K562 (cell line): Measurements from ENCODE around the gene FILIP1.

Experiments
- FOXA3 ChIP-seq, 2 experiments: fragments of 450-650 bp in 1 of 2; sonication (generic) in 1 of 2; formaldehyde crosslinking; IDR thresholded peaks in 1 of 2; conservative IDR thresholded peaks in 1 of 2; 2 replicates each; pipeline versions ENCODE4 v1.4.0 to v1.8.0; 2020 to 2022; ENCODE audit warnings: mild to moderate bottlenecking in 2 of 2, missing genetic modification reagents in 1 of 2
- POLR2AphosphoS5 ChIP-seq: IDR thresholded peaks from 2 replicates; pipeline ENCODE4 v1.6.1; 2011; ENCODE audit warnings: mild to moderate bottlenecking, low read depth, low read length, moderate library complexity; ENCODE audit not compliant: control insufficient read depth, insufficient read depth
- RFX7 ChIP-seq: fragments of 250-450 bp; sonication (Bioruptor Pico); IDR thresholded peaks from 2 replicates; pipeline ENCODE4 v1.5.1; 2021; ENCODE audit warnings: mild to moderate bottlenecking
- SAP30 ChIP-seq: fragments of 200-600 bp; sonication (generic); IDR thresholded peaks from 2 replicates; pipeline ENCODE4 v1.6.1; 2012; ENCODE audit warnings: borderline replicate concordance, low read depth, mild to moderate bottlenecking, moderate library complexity, low read length, control low read depth, inconsistent platforms; ENCODE audit not compliant: insufficient read depth, poor library complexity, severe bottlenecking
- SNIP1 ChIP-seq: fragments of 450-650 bp; IDR thresholded peaks from 2 replicates; pipeline ENCODE4 v1.7.1; 2017; ENCODE audit warnings: low read depth, mild to moderate bottlenecking
- SPI1 ChIP-seq: IDR thresholded peaks from 2 replicates; pipeline ENCODE4 v1.6.1; 2011; ENCODE audit warnings: low read depth, low read length, control low read depth, borderline replicate concordance
- SRSF7 ChIP-seq: fragments of 200-400 bp; formaldehyde crosslinking; optimal IDR thresholded peaks from 2 replicates; pipeline ENCODE3; 2017; ENCODE audit warnings: mild to moderate bottlenecking, low read depth, low read length
- ZBTB1 ChIP-seq: sonication (generic); formaldehyde crosslinking; IDR thresholded peaks from 2 replicates; pipeline ENCODE4 v1.8.1; 2023; ENCODE audit warnings: missing genetic modification reagents, low read depth, mild to moderate bottlenecking, borderline replicate concordance
- ZFP36 ChIP-seq: fragments of 150-350 bp; IDR thresholded peaks from 2 replicates; pipeline ENCODE4 v1.6.1; 2018; ENCODE audit warnings: low read length, low read depth; ENCODE audit not compliant: partially characterized antibody
- TF ChIP-seq, protein P1 (sequence below), 3 experiments: IDR thresholded peaks in 2 of 3; conservative IDR thresholded peaks in 1 of 3; 2 replicates each; pipeline ENCODE4 v1.5.1; 2011 to 2012; ENCODE audit warnings: low read length in 3 of 3, mild to moderate bottlenecking in 3 of 3, control low read depth in 2 of 3, improper control_type of control experiment in 1 of 3, inconsistent platforms in 1 of 3, low read depth in 1 of 3, mixed read lengths in 1 of 3, moderate library complexity in 1 of 3; ENCODE audit not compliant: insufficient read depth in 2 of 3
- TF ChIP-seq, protein P2 (sequence below), 2 experiments: fragments of 450-650 bp in 1 of 2; sonication (generic) in 1 of 2; formaldehyde crosslinking in 1 of 2; IDR thresholded peaks in 1 of 2; conservative IDR thresholded peaks in 1 of 2; 2 replicates each; pipeline versions ENCODE4 v1.6.1 to v1.8.1; 2016 to 2023; ENCODE audit warnings: mild to moderate bottlenecking in 2 of 2, moderate library complexity in 2 of 2, inconsistent platforms in 1 of 2, missing genetic modification reagents in 1 of 2

DNA sequence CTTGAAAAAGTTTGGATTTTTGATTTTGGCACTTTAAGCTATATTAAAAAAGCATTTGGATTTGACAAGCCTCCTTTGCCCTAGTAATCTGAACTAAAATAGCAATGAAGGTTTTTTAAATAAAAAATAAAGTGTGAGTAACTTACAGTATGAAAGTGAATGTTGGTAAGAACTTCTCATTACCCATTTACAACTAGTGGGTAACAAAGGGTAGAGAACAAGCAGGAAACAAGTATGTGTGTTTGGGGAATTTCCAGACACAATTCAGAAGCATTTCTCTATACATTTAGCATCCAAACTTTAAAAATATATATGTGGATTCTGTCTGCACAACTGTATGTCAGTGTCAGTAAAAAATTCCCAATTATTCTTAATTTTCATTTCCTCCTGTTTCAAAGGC lies 211.9 kb downstream of the FILIP1 start:
- TF ChIP-seq FOXA3 (CRISPR knock-in tag; conservative IDR thresholded peaks at IDR 0.05 in 1 of 2, IDR thresholded peaks at IDR 0.05 in 1 of 2) (no peak), ZBTB1 (no peak), ZFP36 (no peak), POLR2AphosphoS5 (no peak), SPI1 (no peak), SAP30 (no peak), SNIP1 (no peak), SRSF7 (no peak), RFX7 (CRISPR knock-in tag) (no peak)
- TF ChIP-seq, protein P1, sequence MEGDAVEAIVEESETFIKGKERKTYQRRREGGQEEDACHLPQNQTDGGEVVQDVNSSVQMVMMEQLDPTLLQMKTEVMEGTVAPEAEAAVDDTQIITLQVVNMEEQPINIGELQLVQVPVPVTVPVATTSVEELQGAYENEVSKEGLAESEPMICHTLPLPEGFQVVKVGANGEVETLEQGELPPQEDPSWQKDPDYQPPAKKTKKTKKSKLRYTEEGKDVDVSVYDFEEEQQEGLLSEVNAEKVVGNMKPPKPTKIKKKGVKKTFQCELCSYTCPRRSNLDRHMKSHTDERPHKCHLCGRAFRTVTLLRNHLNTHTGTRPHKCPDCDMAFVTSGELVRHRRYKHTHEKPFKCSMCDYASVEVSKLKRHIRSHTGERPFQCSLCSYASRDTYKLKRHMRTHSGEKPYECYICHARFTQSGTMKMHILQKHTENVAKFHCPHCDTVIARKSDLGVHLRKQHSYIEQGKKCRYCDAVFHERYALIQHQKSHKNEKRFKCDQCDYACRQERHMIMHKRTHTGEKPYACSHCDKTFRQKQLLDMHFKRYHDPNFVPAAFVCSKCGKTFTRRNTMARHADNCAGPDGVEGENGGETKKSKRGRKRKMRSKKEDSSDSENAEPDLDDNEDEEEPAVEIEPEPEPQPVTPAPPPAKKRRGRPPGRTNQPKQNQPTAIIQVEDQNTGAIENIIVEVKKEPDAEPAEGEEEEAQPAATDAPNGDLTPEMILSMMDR (IDR thresholded peaks at IDR 0.05 in 2 of 3, conservative IDR thresholded peaks at IDR 0.05 in 1 of 3; ENCODE audit: insufficient read depth in 2 of 3, low read depth in 1 of 3, low read length in 3 of 3): no peak
- TF ChIP-seq, protein P2, sequence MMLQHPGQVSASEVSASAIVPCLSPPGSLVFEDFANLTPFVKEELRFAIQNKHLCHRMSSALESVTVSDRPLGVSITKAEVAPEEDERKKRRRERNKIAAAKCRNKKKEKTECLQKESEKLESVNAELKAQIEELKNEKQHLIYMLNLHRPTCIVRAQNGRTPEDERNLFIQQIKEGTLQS (IDR thresholded peaks at IDR 0.05): no peak
- TF ChIP-seq, protein P2 (CRISPR knock-in tag; conservative IDR thresholded peaks at IDR 0.05): no peak
